HepG2 (cell line): ENCODE data around the gene PPP1R15B. TPM values are rescaled to one million over a fixed set of nuclear protein-coding genes. Genes with fewer than 3 reads are reported as not detected.

Source experiments
- ATAC-seq: fragments of 200-7000 bp; cut with Tn5 transposase; 3 replicates; pipeline ENCODE4 v1.9.1; 2020; ENCODE audit warnings: mild to moderate bottlenecking, moderate library complexity
- BruUV-seq: library from RNA; stranded (reverse); fragments of 400-500 nt; replicated peaks from 2 replicates; lab custom pipeline; 2021; lab: Mats Ljungman, UMichigan
- CTCF ChIA-PET: fragments of 300-600 bp; formaldehyde crosslinking; extraction: SDS; loops from one replicate; lab custom pipeline; 2021; ENCODE audit warnings: low total read pairs, inconsistent platforms, low intra/inter-chr PET ratio; lab: Yijun Ruan, JAX
- POLR2A ChIA-PET: fragments of 350-600 bp; sonication (Branson Sonifier 250); formaldehyde crosslinking; loops from one replicate; lab custom pipeline; 2020; ENCODE audit warnings: antibody characterized with exemption, inconsistent platforms; lab: Yijun Ruan, JAX
- DNase-seq: peaks from one replicate; pipeline ENCODE4 v3.0.0-alpha.2; 2015; ENCODE audit warnings: low spot score
- FAIRE-seq: peaks from 3 replicates; lab custom pipeline; 2011; peaks lifted over from hg19 to GRCh38; lab: Jason Lieb, UNC
- H2AFZ ChIP-seq: one replicate; pipeline ENCODE4 v1.6.1; 2011; ENCODE audit warnings: low read length, inconsistent platforms
- H3K27ac ChIP-seq: fragments of 300-600 bp; 3 replicates; pipeline ENCODE4 v1.8.0; 2011; ENCODE audit warnings: mixed run types, mild to moderate bottlenecking, mixed read lengths, low read length, inconsistent platforms; ENCODE audit not compliant: insufficient read depth; ENCODE audit errors: extremely low read length
- H3K27me3 ChIP-seq, 2 experiments: fragments of 200-600 bp in 1 of 2; 2 replicates in 1 of 2; 3 replicates in 1 of 2; pipeline versions ENCODE4 v1.6.0 to v1.8.0; 2011; ENCODE audit warnings: low read length in 2 of 2, mild to moderate bottlenecking in 2 of 2, moderate library complexity in 2 of 2, inconsistent platforms in 1 of 2; ENCODE audit not compliant: insufficient read depth in 2 of 2, control insufficient read depth in 1 of 2
- H3K36me3 ChIP-seq, 2 experiments: fragments of 200-600 bp in 1 of 2; replicated peaks in 1 of 2; 2 replicates in 1 of 2; 3 replicates in 1 of 2; pipeline versions ENCODE4 v1.5.1 to v1.8.0; 2011; ENCODE audit warnings: low read length in 2 of 2, inconsistent platforms in 1 of 2; ENCODE audit not compliant: insufficient read depth in 2 of 2, control insufficient read depth in 1 of 2
- H3K4me1 ChIP-seq: 2 replicates; pipeline ENCODE4 v1.5.1; 2012; ENCODE audit warnings: low read length, inconsistent platforms; ENCODE audit not compliant: insufficient read depth
- H3K4me2 ChIP-seq: 2 replicates; pipeline ENCODE4 v1.6.0; 2011; ENCODE audit warnings: low read depth, low read length, inconsistent platforms
- H3K4me3 ChIP-seq, 3 experiments: fragments of 200-600 bp in 1 of 3; sonication (generic), shearing (Covaris generic) in 1 of 3; replicated peaks in 1 of 3; 2 replicates each; pipeline ENCODE4 v1.5.1; 2011 to 2016; ENCODE audit warnings: low read length in 3 of 3, inconsistent platforms in 2 of 3, low read depth in 2 of 3, mild to moderate bottlenecking in 2 of 3, control low read depth in 1 of 3, mixed read lengths in 1 of 3; ENCODE audit not compliant: insufficient read depth in 1 of 3
- H3K79me2 ChIP-seq: one replicate; pipeline ENCODE4 v1.6.1; 2011; ENCODE audit warnings: low read length, inconsistent platforms; ENCODE audit not compliant: insufficient read depth
- H3K9ac ChIP-seq: 2 replicates; pipeline ENCODE4 v1.6.0; 2011; ENCODE audit warnings: mild to moderate bottlenecking, low read depth, low read length, inconsistent platforms; ENCODE audit not compliant: insufficient read depth
- H3K9me3 ChIP-seq: 2 replicates; pipeline ENCODE4 v1.5.1; 2012; ENCODE audit warnings: mild to moderate bottlenecking, low read length
- H4K20me1 ChIP-seq: 2 replicates; pipeline ENCODE4 v1.6.0; 2011; ENCODE audit warnings: inconsistent platforms, mild to moderate bottlenecking, low read length, moderate library complexity; ENCODE audit not compliant: insufficient read depth
- BRCA1 ChIP-seq: sonication (generic); formaldehyde crosslinking; IDR thresholded peaks from 2 replicates; pipeline ENCODE4 v1.4.0; 2020; ENCODE audit warnings: missing genetic modification reagents
- HNF4A ChIP-seq: sonication (generic); formaldehyde crosslinking; IDR thresholded peaks from 2 replicates; pipeline ENCODE4 v1.4.0; 2020; ENCODE audit warnings: missing genetic modification reagents
- HOXA3 ChIP-seq: sonication (generic); formaldehyde crosslinking; IDR thresholded peaks from 2 replicates; pipeline ENCODE4 v1.5.0; 2020; ENCODE audit warnings: missing genetic modification reagents
- MAZ ChIP-seq, 2 experiments: sonication (generic) in 1 of 2; formaldehyde crosslinking in 1 of 2; IDR thresholded peaks; 2 replicates each; pipeline versions ENCODE4 v1.5.0 to v1.6.1; 2012 to 2020; ENCODE audit warnings: low read depth in 2 of 2, mild to moderate bottlenecking in 2 of 2, borderline replicate concordance in 1 of 2, improper control_type of control experiment in 1 of 2, low read length in 1 of 2, missing genetic modification reagents in 1 of 2, moderate library complexity in 1 of 2
- NCOA5 ChIP-seq: sonication (generic); formaldehyde crosslinking; IDR thresholded peaks from 2 replicates; pipeline ENCODE4 v1.4.0; 2020; ENCODE audit warnings: missing genetic modification reagents
- NONO ChIP-seq, 2 experiments: fragments of 450-650 bp in 1 of 2; sonication (generic) in 1 of 2; formaldehyde crosslinking in 1 of 2; IDR thresholded peaks in 1 of 2; conservative IDR thresholded peaks in 1 of 2; 2 replicates each; pipeline versions ENCODE4 v1.6.1 to v1.8.0; 2017 to 2022; ENCODE audit warnings: mild to moderate bottlenecking in 1 of 2, missing genetic modification reagents in 1 of 2, moderate library complexity in 1 of 2
- RBFOX2 ChIP-seq: fragments of 200-400 bp; formaldehyde crosslinking; IDR thresholded peaks from 2 replicates; pipeline ENCODE4 v1.6.1; 2017; ENCODE audit warnings: low read depth, mild to moderate bottlenecking, low read length
- RXRA ChIP-seq: sonication (generic); formaldehyde crosslinking; IDR thresholded peaks from 2 replicates; pipeline ENCODE4 v1.5.1; 2020; ENCODE audit warnings: missing genetic modification reagents
- SIX4 ChIP-seq: sonication (generic); formaldehyde crosslinking; IDR thresholded peaks from 2 replicates; pipeline ENCODE4 v1.4.0; 2020; ENCODE audit warnings: missing genetic modification reagents
- ZNF841 ChIP-seq: sonication (generic); formaldehyde crosslinking; IDR thresholded peaks from 2 replicates; pipeline ENCODE4 v1.8.1; 2023; ENCODE audit warnings: missing genetic modification reagents, borderline replicate concordance
- ZNF850 ChIP-seq: sonication (generic); formaldehyde crosslinking; conservative IDR thresholded peaks from 2 replicates; pipeline ENCODE4 v1.9.0; 2021; ENCODE audit warnings: mild to moderate bottlenecking, missing genetic modification reagents
- WGBS: methylation state at CpG from one replicate; pipeline ENCODE4 v1.1.6; 2017; ENCODE audit warnings: low lambda C conversion rate; 5-methylcytosine and 5-hydroxymethylcytosine counted together
- in situ Hi-C: cut with HindIII; loops from 2 replicates; pipeline ENCODE4 v1.10.0; 2017; ENCODE audit warnings: low pct_unique_long_range_greater_than_20kb; ENCODE audit not compliant: extremely low pct_ligation_motif_present
- intact Hi-C: fragments of 100-400 bp; cut with micrococcal nuclease; formaldehyde crosslinking; loops from one replicate; pipeline ENCODE4 v1.10.0; 2022; ENCODE audit not compliant: unreplicated experiment
- polyA plus RNA-seq, 8 experiments: library from polyadenylated mRNA; depleted of rRNA in 3 of 8; stranded (reverse) in 7 of 8; unstranded in 1 of 8; fragments of >200 nt; fragmentation: Illumina TruSeq in 4 of 8; extraction: Trizol in 4 of 8; gene quantifications; 2 replicates each; pipeline versions ENCODE4 v1.2.1 to v1.2.3, GENCODE V29; 2011 to 2016; ENCODE audit warnings: low read depth in 4 of 8, missing spikeins in 1 of 8, mixed read lengths in 1 of 8; ENCODE audit not compliant: insufficient read depth in 1 of 8
- total RNA-seq, 5 experiments: library from RNA; depleted of rRNA; stranded (reverse); fragments of >200 nt; fragmentation: Illumina TruSeq; extraction: Trizol; gene quantifications; 2 replicates each; pipeline ENCODE4 v1.2.3, GENCODE V29; 2016; ENCODE audit warnings: low read depth in 1 of 5
- TF ChIP-seq, protein P1 (sequence below): sonication (generic); formaldehyde crosslinking; IDR thresholded peaks from 2 replicates; pipeline ENCODE4 v1.5.1; 2020; ENCODE audit warnings: missing genetic modification reagents, mild to moderate bottlenecking, borderline replicate concordance
- TF ChIP-seq, protein P2 (sequence below): sonication (generic); formaldehyde crosslinking; IDR thresholded peaks from 2 replicates; pipeline ENCODE4 v1.8.0; 2022; ENCODE audit warnings: missing genetic modification reagents, mild to moderate bottlenecking, moderate library complexity, borderline replicate concordance

Gene PPP1R15B
- total and polyA plus RNA-seq, 2 of the 13 experiments (the other 11 are each of a cell fraction or from before 2014, with no cell fraction given), result 13.4 to 23.8 TPM

DNA sequence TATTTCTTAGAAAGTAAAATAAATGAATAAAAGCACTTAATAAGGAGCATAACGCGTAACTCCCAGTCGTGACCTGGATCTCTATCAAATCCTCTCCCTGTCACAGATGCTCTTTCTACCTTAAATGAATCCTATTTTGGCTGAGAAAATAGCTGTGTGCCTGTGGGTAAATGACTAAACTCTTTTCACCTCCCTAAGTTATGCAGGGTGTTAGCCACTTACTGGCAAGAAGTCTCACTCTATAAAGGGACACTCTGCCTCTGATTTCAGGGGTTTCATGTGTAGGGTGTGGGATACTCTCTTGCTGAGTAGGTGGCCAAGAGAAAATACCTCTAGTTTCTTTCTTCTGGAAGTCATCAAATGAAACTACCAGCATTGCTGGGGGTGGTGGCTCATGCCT lies 24.3 kb upstream of the PPP1R15B start:
- no peak overlapping the region for H2AFZ ChIP-seq
- no TSS peak for BruUV-seq

More for the DNA sequence above, 24.3 kb upstream of the PPP1R15B start:
- CTCF ChIA-PET, result no interaction called here
- H3K36me3 ChIP-seq, result peaks cover 11 to 26% of the 10 kb centered on the region in 2 experiments; a peak in 4 of 5 replicates
- intact Hi-C loops (no loop called here), in situ Hi-C loops (no loop called here)
- WGBS, result 96% methylated on average over 3 of the region's 3 CpGs
- peaks cover 16% of the 10 kb centered on the region for H3K4me1 ChIP-seq
- H3K4me3 ChIP-seq, result no peak overlapping the region
- H4K20me1 ChIP-seq, result no peaks in the 10 kb centered on the region
- H3K27me3 ChIP-seq, result no peaks in the 10 kb centered on the region
- DNase-seq, result no peak
- H3K79me2 ChIP-seq, result no peaks in the 10 kb centered on the region
- ATAC-seq, result no peak
- no peak overlapping the region for H3K9ac ChIP-seq
- no peaks in the 10 kb centered on the region for H3K9me3 ChIP-seq
- TF ChIP-seq HOXA3 (CRISPR knock-in tag) (no peak), NCOA5 (no peak), RBFOX2 (no peak), SIX4 (CRISPR knock-in tag) (no peak), MAZ (IDR thresholded peaks at IDR 0.05; ENCODE audit: borderline replicate concordance, low read depth, low read length) (no peak), MAZ (CRISPR knock-in tag; IDR thresholded peaks at IDR 0.05; ENCODE audit: low read depth) (no peak), ZNF841 (CRISPR knock-in tag) (no peak), NONO (IDR thresholded peaks at IDR 0.05) (no peak), NONO (CRISPR knock-in tag; conservative IDR thresholded peaks at IDR 0.05) (no peak), ZNF850 (CRISPR knock-in tag) (no peak), HNF4A (CRISPR knock-in tag) (no peak), RXRA (CRISPR knock-in tag) (no peak), BRCA1 (CRISPR knock-in tag) (no peak)
- TF ChIP-seq, protein P1, sequence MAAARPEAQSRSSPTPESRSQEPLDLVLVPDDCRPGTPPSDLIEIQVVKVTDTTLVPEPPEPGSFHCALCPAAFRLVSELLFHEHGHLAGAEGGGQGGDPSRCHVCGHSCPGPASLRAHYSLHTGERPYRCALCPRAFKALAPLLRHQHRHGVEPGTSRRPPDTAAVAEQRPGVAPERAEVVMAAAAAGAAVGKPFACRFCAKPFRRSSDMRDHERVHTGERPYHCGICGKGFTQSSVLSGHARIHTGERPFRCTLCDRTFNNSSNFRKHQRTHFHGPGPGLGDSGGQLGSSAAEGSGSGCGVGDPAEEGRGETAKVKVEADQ (CRISPR knock-in tag), result no peak
- TF ChIP-seq, protein P2, sequence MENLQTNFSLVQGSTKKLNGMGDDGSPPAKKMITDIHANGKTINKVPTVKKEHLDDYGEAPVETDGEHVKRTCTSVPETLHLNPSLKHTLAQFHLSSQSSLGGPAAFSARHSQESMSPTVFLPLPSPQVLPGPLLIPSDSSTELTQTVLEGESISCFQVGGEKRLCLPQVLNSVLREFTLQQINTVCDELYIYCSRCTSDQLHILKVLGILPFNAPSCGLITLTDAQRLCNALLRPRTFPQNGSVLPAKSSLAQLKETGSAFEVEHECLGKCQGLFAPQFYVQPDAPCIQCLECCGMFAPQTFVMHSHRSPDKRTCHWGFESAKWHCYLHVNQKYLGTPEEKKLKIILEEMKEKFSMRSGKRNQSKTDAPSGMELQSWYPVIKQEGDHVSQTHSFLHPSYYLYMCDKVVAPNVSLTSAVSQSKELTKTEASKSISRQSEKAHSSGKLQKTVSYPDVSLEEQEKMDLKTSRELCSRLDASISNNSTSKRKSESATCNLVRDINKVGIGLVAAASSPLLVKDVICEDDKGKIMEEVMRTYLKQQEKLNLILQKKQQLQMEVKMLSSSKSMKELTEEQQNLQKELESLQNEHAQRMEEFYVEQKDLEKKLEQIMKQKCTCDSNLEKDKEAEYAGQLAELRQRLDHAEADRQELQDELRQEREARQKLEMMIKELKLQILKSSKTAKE (CRISPR knock-in tag), result no peak
- TF ChIP-seq, all 625 proteins: peak for 0
- POLR2A ChIA-PET, result interaction anchor here (0.7 to 1.5 kb wide), 3 partner anchors 8 to 58 kb away, joined by 3 to 6 read pairs (median 3); partner anchors contain the start of gene PIK3C2B
- Histone ChIP-seq H3K27ac (no peak overlapping the region), H3K4me2 (no peak overlapping the region)
- FAIRE-seq, result no peak
